ENCODE measurements around the gene LYPD6B.

LYPD6B gene

GRCh38 chr2:149167001-149167780 is 128.7 kb downstream of the LYPD6B start:
- DNase-seq, result peak in 1 of 2 experiments; percentile 15

GRCh38 chr2:149167941-149168340 is 129.4 kb downstream of the LYPD6B start:
- no peak for DNase-seq

- DNase-seq, result no peak
Observed at GRCh38 chr2:149169656-149170055, 131.2 kb downstream of the LYPD6B start.

GRCh38 chr2:149170156-149170555 is 131.7 kb downstream of the LYPD6B start:
- DNase-seq, result no peak

- DNase-seq, result no peak
Observed at GRCh38 chr2:149170911-149171310, 132.4 kb downstream of the LYPD6B start.

GRCh38 chr2:149173220-149173619 is 134.7 kb downstream of the LYPD6B start:
- DNase-seq, result no peak

- no peak for DNase-seq
Observed at GRCh38 chr2:149175956-149176355, 137.5 kb downstream of the LYPD6B start.

GRCh38 chr2:149178612-149179011 is 140.1 kb downstream of the LYPD6B start:
- no peak for DNase-seq

GRCh38 chr2:149180226-149180875 is 141.9 kb downstream of the LYPD6B start:
- DNase-seq, result no peak

- DNase-seq, result no peak
Observed at GRCh38 chr2:149183187-149183586, 144.7 kb downstream of the LYPD6B start.

GRCh38 chr2:149184991-149185390 is 146.5 kb downstream of the LYPD6B start:
- no peak for DNase-seq

GRCh38 chr2:149185942-149186490 is 147.5 kb downstream of the LYPD6B start:
- DNase-seq, result no peak

- no peak for DNase-seq
Observed at GRCh38 chr2:149187057-149187456, 148.6 kb downstream of the LYPD6B start.

GRCh38 chr2:149188291-149188690 is 149.8 kb downstream of the LYPD6B start:
- DNase-seq, result no peak

GRCh38 chr2:149189769-149190168 is 151.3 kb downstream of the LYPD6B start:
- DNase-seq, result no peak

GRCh38 chr2:149191915-149192314 is 153.4 kb downstream of the LYPD6B start:
- DNase-seq, result no peak

- DNase-seq, result no peak
Observed at GRCh38 chr2:149192427-149192826, 153.9 kb downstream of the LYPD6B start.

- DNase-seq, result no peak
Observed at GRCh38 chr2:149200109-149200520, 161.6 kb downstream of the LYPD6B start.

- DNase-seq, result no peak
Observed at GRCh38 chr2:149204686-149205085, 166.2 kb downstream of the LYPD6B start.

GRCh38 chr2:149205143-149205542 is 166.6 kb downstream of the LYPD6B start:
- no peak for DNase-seq

- no peak for DNase-seq
Observed at GRCh38 chr2:149213764-149214493, 175.4 kb downstream of the LYPD6B start.

GRCh38 chr2:149218497-149218896 is 180.0 kb downstream of the LYPD6B start:
- no peak for DNase-seq

GRCh38 chr2:149219856-149220255 is 181.4 kb downstream of the LYPD6B start:
- no peak for DNase-seq
